MM.1S (cell line): ENCODE data around the gene CHD2.

ENCODE experiments used
- DNase-seq: peaks from one replicate; pipeline ENCODE4 v3.0.0-alpha.2; 2015
- H2AFZ ChIP-seq: fragments of 300-600 bp; sonication (generic); 2 replicates; pipeline ENCODE4 v1.6.0; 2016; ENCODE audit warnings: antibody characterized with exemption, low read length
- H3F3A ChIP-seq: fragments of 300-600 bp; sonication (generic); 2 replicates; pipeline ENCODE4 v1.6.1; 2016; ENCODE audit warnings: mild to moderate bottlenecking, antibody characterized with exemption, low read length, moderate library complexity, mixed read lengths; ENCODE audit not compliant: insufficient read depth
- H3K27ac ChIP-seq: fragments of 300-600 bp; sonication (generic); 2 replicates; pipeline ENCODE4 v1.5.1; 2016; ENCODE audit warnings: mild to moderate bottlenecking, low read length
- H3K27me3 ChIP-seq: fragments of 300-600 bp; sonication (generic); replicated peaks from 2 replicates; pipeline ENCODE4 v1.6.0; 2016; ENCODE audit warnings: low read length; ENCODE audit not compliant: insufficient read depth
- H3K36me3 ChIP-seq: fragments of 300-600 bp; sonication (generic); replicated peaks from 2 replicates; pipeline ENCODE4 v1.6.1; 2016; ENCODE audit warnings: mild to moderate bottlenecking, low read length, mixed read lengths; ENCODE audit not compliant: insufficient read depth
- H3K4me1 ChIP-seq: fragments of 300-600 bp; sonication (generic); 2 replicates; pipeline ENCODE4 v1.6.1; 2016; ENCODE audit warnings: low read length, mixed read lengths
- H3K4me2 ChIP-seq: fragments of 300-600 bp; sonication (generic); 2 replicates; pipeline ENCODE4 v1.6.0; 2016; ENCODE audit warnings: low read depth, low read length
- H3K4me3 ChIP-seq: fragments of 300-600 bp; sonication (generic); 2 replicates; pipeline ENCODE4 v1.5.1; 2016; ENCODE audit warnings: low read length, mixed read lengths
- H3K79me2 ChIP-seq: fragments of 300-600 bp; sonication (generic); 2 replicates; pipeline ENCODE4 v1.6.1; 2016; ENCODE audit warnings: mixed run types, low read length, mixed read lengths
- H3K9ac ChIP-seq: fragments of 300-600 bp; sonication (generic); 2 replicates; pipeline ENCODE4 v1.6.1; 2016; ENCODE audit warnings: low read length, mixed read lengths
- H3K9me2 ChIP-seq: fragments of 300-600 bp; sonication (generic); replicated peaks from 2 replicates; pipeline ENCODE4 v1.6.1; 2016; ENCODE audit warnings: mild to moderate bottlenecking, low read length, mixed read lengths; ENCODE audit not compliant: insufficient read depth
- H3K9me3 ChIP-seq: fragments of 300-600 bp; sonication (generic); replicated peaks from 2 replicates; pipeline ENCODE4 v1.6.1; 2016; ENCODE audit warnings: mild to moderate bottlenecking, low read length, mixed read lengths; ENCODE audit not compliant: insufficient read depth
- H4K20me1 ChIP-seq: fragments of 300-600 bp; sonication (generic); 2 replicates; pipeline ENCODE4 v1.6.1; 2016; ENCODE audit warnings: mild to moderate bottlenecking, low read length, moderate library complexity, mixed read lengths; ENCODE audit not compliant: insufficient read depth
- EZH2 ChIP-seq: fragments of 300-600 bp; sonication (generic); optimal IDR thresholded peaks from 2 replicates; pipeline ENCODE3; 2017; ENCODE audit warnings: low read depth, mild to moderate bottlenecking, antibody characterized with exemption, low read length, mixed read lengths
- EZH2phosphoT487 ChIP-seq: fragments of 300-600 bp; sonication (generic); IDR thresholded peaks from 2 replicates; pipeline ENCODE4 v1.6.1; 2018; ENCODE audit warnings: antibody characterized with exemption, low read length
- TF ChIP-seq, protein P1 (sequence below): fragments of 300-600 bp; sonication (generic); IDR thresholded peaks from 2 replicates; pipeline ENCODE4 v1.5.1; 2016; ENCODE audit warnings: antibody characterized with exemption, low read length, mixed read lengths

CHD2 gene

DNA sequence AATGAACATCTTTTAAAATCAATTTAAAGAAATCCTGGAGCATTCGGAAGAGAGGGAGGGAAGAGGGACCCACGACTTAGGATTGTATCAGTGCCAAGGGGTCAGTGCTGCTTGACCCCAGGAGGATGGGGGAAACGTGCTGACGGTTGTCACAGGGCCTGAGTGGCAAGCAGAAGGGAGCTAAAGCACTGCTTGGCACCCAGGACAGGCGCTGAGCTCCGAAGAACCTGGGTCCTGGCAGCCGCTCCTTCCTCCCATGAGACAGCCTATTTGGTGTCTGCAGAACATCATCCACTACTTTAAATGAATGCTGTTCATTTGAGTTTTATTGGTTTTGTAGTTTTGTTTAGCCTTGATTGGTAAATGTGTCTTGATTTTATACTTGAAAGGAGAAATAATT, 134.4 kb downstream of the CHD2 start:
- H3K4me3 ChIP-seq = no peak overlapping the region
- TF ChIP-seq, protein P1, sequence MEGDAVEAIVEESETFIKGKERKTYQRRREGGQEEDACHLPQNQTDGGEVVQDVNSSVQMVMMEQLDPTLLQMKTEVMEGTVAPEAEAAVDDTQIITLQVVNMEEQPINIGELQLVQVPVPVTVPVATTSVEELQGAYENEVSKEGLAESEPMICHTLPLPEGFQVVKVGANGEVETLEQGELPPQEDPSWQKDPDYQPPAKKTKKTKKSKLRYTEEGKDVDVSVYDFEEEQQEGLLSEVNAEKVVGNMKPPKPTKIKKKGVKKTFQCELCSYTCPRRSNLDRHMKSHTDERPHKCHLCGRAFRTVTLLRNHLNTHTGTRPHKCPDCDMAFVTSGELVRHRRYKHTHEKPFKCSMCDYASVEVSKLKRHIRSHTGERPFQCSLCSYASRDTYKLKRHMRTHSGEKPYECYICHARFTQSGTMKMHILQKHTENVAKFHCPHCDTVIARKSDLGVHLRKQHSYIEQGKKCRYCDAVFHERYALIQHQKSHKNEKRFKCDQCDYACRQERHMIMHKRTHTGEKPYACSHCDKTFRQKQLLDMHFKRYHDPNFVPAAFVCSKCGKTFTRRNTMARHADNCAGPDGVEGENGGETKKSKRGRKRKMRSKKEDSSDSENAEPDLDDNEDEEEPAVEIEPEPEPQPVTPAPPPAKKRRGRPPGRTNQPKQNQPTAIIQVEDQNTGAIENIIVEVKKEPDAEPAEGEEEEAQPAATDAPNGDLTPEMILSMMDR = no peak
- no peak for TF ChIP-seq EZH2phosphoT487
- TF ChIP-seq EZH2 = no peak
- H3K79me2 ChIP-seq = no peaks in the 10 kb centered on the region
- no peak overlapping the region for H3K27ac ChIP-seq
- H3K9me2 ChIP-seq = no peaks in the 10 kb centered on the region
- no peak for DNase-seq
- H3K36me3 ChIP-seq = no peaks in the 10 kb centered on the region
- H3K9ac ChIP-seq = no peak overlapping the region
- H3K9me3 ChIP-seq = no peaks in the 10 kb centered on the region
- no peak overlapping the region for H2AFZ ChIP-seq
- H3F3A ChIP-seq = peaks cover 4% of the 10 kb centered on the region; the same call in 1 of the 2 replicates
- H3K4me1 ChIP-seq = 0 out of 2 replicates have a peak, but pooled peaks cover 4% of the 10 kb centered on the region
- no peak overlapping the region for H3K4me2 ChIP-seq
- H4K20me1 ChIP-seq = no peaks in the 10 kb centered on the region
- H3K27me3 ChIP-seq = peaks cover 5% of the 10 kb centered on the region; the same call in 1 of the 2 replicates

- peak overlapping the region; percentile 44 for H2AFZ ChIP-seq
- no peak for DNase-seq
These were observed 135.2 kb downstream of the CHD2 start for GRCh38 chr15:93035092-93035915.

DNA sequence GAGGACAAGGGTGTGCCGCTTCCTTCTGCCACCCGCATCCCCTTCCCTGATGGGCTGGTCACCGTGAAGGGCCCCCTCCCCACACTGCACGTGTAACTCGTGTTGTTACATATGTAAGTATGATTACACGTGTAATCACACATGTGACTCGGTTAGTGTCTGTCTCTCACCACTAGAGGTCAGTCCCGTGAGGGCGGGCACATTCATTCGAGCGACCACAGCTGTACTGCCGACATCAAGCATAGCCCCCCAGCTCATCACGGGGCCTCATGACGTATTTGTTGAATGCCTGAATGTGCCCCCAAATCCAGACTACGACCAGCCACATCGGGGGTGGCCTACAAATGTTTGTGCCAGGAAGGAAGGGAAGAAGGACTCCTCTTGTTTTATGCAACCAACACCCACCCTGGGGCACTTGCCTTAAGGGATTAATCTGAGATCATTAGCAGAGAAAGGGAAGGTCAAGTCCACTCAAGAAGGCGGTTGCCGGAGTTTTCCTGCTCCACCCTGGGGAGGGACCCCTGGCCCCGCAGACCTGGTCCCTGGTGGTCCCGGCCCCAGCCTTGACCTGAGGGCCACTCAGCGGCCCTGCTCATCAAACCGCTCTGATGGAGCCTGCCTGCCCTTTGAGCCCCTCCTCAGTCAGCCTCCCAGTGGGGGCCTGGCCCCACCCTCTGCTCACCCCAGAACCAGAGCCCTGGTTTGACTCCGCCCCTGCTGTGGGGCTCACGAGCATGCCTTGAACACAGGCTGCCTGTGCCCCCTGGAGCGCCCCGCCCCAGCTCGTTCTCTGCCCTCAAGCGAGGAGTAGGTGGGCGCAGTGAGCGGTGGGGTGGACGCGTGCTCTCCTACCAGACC, 136.1 kb downstream of the CHD2 start:
- no peaks in the 10 kb centered on the region for H3K79me2 ChIP-seq
- peak overlapping the region; percentile 44 for H2AFZ ChIP-seq
- DNase-seq = peak; percentile 56
- peak overlapping the region; percentile 5; the same call in 1 of the 2 replicates for H3K9ac ChIP-seq
- H3F3A ChIP-seq = no peaks in the 10 kb centered on the region
- H3K27ac ChIP-seq = no peak overlapping the region
- no peaks in the 10 kb centered on the region for H4K20me1 ChIP-seq
- H3K4me1 ChIP-seq = 0 out of 2 replicates have a peak, but pooled peaks cover 4% of the 10 kb centered on the region
- TF ChIP-seq, protein P1 = peak; percentile 82
- no peak for TF ChIP-seq EZH2
- H3K27me3 ChIP-seq = peaks cover 5% of the 10 kb centered on the region; the same call in 1 of the 2 replicates
- no peaks in the 10 kb centered on the region for H3K9me2 ChIP-seq
- H3K36me3 ChIP-seq = no peaks in the 10 kb centered on the region
- peak overlapping the region; percentile 6; the same call in 1 of the 2 replicates for H3K4me3 ChIP-seq
- H3K9me3 ChIP-seq = no peaks in the 10 kb centered on the region
- H3K4me2 ChIP-seq = peak overlapping the region; percentile 38

More at GRCh38 chr15:93035092-93035915, 135.2 kb downstream of the CHD2 start:
- Histone ChIP-seq H3K9ac (peak overlapping the region; percentile 5; the same call in 1 of the 2 replicates), H3K9me3 (no peaks in the 10 kb centered on the region), H4K20me1 (no peaks in the 10 kb centered on the region), H3K79me2 (no peaks in the 10 kb centered on the region), H3K4me3 (peak overlapping the region; percentile 6; the same call in 1 of the 2 replicates), H3K36me3 (no peaks in the 10 kb centered on the region), H3K4me2 (peak overlapping the region; percentile 38; the same call in 1 of the 2 replicates), H3K9me2 (no peaks in the 10 kb centered on the region), H3F3A (no peaks in the 10 kb centered on the region), H3K4me1 (0 out of 2 replicates have a peak, but pooled peaks cover 4% of the 10 kb centered on the region), H3K27ac (no peak overlapping the region), H3K27me3 (peaks cover 5% of the 10 kb centered on the region; the same call in 1 of the 2 replicates)
- TF ChIP-seq EZH2phosphoT487 (no peak), EZH2 (no peak)
- TF ChIP-seq, protein P1 = no peak
